ENCODE results near the gene LST1.

LST1 gene

GRCh38 chr6:31586008-31586407, at the start of gene LST1:
TSS of gene LST1 (plus strand) at chr6:31586277. CDS start at chr6:31587300, 1,023 bp downstream.
- DNase-seq (ENCODE audit: low spot score) = peak; percentile 52

DNA sequence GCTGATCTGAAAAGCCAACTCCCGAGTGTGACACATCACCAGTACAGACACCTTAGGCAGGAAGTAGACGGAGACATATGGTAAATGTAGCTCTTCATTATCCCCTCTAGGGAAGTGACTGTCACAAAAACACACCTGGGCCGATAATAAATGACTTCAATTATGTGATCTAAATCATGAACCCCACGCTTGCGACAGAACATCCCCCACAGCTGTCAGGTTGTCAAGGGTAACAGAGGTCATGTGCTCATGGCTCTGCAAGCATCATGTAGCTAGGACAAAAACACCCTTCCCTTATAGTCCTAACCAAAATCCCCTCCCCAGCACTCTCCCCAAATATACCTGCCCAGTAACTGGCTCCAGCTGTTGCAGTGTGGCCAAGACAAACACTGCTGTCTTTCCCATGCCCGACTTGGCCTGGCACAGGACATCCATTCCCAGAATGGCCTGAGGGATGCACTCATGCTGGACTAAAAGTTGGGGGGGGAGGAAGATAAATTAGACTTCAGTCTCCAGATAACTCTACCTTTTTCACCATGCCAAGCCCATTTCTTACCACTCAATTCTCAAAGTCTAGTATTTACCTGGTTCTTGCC, 47.2 kb upstream of the LST1 start:
- DNase-seq (ENCODE audit: low spot score) = no peak

GRCh38 chr6:31540640-31541039, 45.4 kb upstream of the LST1 start:
- DNase-seq (ENCODE audit: low spot score) = no peak

DNA sequence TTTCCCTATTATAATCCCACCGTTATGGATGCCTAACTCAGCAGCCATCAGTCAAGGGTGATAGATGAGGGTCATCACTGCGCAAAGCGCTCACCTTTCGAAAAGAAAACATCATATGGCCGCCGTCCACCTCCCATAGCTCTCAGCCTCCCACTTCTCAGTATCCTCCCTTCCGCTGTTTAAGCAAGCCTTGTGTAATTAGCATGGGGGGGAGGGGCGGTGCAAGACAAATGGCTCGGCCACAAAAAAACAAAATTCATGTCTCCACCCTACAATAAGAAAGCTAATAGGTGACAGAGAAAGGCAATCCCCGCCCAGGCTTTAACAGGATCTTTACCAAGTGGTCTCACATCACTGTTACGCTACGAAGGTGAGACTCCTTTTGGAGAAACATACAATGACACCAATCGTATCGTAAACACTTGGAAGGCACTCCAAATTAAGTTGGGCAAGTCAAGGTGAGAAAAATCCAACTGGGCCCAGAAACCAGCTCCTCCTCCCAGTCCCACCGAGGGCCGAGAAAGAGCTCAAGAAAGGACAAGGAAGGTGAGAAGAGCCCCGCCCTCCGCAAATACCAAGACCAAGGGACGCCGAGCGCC, 44.9 kb upstream of the LST1 start:
- peak; percentile 34 for DNase-seq (ENCODE audit: low spot score)

- peak; percentile 98 for DNase-seq (ENCODE audit: low spot score)
Measured at GRCh38 chr6:31541658-31542521, 44.2 kb upstream of the LST1 start, which contains the start of gene DDX39B. TSS of gene DDX39B (minus strand) at chr6:31542003. CDS start at chr6:31540532, 1,471 bp downstream.

GRCh38 chr6:31543639-31544038, 42.4 kb upstream of the LST1 start:
- DNase-seq (ENCODE audit: low spot score) = no peak

- DNase-seq (ENCODE audit: low spot score) = no peak
Measured at GRCh38 chr6:31544676-31545075, 41.4 kb upstream of the LST1 start.

DNA sequence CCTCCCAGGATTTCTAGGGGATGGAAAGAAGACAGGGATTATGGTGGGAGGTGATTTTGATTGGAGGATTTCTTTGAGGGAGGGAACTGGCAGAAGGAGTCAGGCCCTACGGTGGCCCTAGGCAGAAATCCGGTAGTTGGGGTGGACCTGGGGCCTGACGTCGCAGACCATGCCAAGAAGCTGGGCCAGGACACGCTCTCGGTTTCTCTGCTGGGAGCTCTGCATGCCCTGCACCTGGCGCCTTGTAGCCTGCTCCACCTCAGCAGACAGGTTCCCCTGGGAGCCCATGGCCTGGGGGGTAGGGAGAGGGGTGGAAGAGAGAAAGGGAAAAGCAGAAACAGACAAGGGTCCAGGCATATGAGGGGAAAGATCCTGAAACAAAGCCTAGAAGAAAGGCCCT, 40.8 kb upstream of the LST1 start:
- DNase-seq (ENCODE audit: low spot score) = no peak

- peak; percentile 96 for DNase-seq (ENCODE audit: low spot score)
Measured at GRCh38 chr6:31546339-31546957, 39.6 kb upstream of the LST1 start, which contains the start of gene ATP6V1G2. TSS of gene ATP6V1G2 (minus strand) at chr6:31546608. CDS start at chr6:31546559, 49 bp downstream.

GRCh38 chr6:31546958-31547726, 38.9 kb upstream of the LST1 start, which contains the start of gene NFKBIL1:
TSS of gene NFKBIL1 (plus strand) at chr6:31547608. CDS start at chr6:31547695, 87 bp downstream.
- DNase-seq (ENCODE audit: low spot score) = peak; percentile 99

DNA sequence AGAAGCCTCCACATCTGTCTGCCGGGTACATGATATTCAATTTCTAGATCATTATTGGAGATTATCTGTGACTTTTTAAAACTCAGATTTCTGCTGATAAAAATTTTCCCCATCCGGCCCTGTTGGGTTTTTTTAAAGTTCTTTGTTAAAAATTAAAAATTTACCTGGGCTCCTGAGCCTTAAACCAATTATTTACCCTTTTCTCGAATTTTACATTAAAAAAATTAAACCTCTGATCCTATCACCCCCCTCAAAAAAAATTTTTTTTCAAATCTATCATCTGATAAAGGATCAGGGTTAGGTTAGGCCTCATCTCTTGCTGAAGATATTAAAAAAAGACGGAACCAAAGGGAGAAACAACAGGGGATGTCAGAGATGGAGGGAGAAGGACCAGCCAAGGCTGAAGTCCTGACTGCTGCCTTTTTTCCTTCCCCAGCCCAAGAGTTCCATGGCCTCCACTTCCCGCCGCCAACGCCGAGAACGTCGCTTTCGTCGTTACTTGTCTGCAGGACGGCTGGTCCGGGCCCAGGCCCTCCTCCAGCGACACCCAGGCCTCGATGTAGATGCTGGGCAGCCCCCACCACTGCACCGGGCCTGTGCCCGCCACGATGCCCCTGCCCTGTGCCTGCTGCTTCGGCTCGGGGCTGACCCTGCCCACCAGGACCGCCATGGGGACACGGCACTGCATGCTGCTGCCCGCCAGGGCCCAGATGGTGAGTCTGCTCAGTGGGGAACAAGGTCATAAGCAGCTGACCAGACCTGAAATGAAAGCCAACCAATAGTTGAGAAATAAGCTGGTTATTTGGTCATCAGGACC, 38.1 kb upstream of the LST1 start:
- no peak for DNase-seq (ENCODE audit: low spot score)

DNA sequence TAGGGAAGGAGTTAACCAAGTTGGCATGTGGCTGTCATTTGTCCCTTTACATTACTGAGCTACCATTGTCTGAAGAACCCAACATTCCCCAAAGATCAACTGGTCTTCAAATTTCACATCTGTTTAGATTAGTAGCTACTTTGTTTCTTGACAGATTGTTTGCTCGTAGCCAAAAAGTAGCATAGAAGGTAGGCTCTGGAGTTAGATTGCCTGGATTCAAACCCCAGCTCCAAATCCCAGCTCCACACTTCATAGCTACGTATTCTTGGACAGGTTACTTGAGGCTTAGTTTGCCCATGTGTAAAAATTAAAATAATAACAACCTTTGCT, 37.6 kb upstream of the LST1 start:
- DNase-seq (ENCODE audit: low spot score) = no peak

- peak; percentile 73 for DNase-seq (ENCODE audit: low spot score)
Measured at GRCh38 chr6:31551371-31551770, 34.7 kb upstream of the LST1 start.

GRCh38 chr6:31556307-31556706, 29.8 kb upstream of the LST1 start:
- no peak for DNase-seq (ENCODE audit: low spot score)

GRCh38 chr6:31557443-31558317, 28.4 kb upstream of the LST1 start:
- no peak for DNase-seq (ENCODE audit: low spot score)

DNA sequence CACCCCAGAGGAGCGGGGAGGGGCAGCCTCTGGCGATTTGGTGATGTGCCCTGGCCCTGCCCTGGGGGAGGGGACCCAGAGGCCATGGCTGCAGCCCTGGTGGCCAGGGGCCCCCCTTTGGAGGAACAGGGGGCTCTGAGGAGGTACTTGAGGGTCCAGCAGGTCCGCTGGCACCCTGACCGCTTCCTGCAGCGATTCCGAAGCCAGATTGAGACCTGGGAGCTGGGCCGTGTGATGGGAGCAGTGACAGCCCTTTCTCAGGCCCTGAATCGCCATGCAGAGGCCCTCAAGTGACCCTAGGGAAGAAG, 27.8 kb upstream of the LST1 start:
- DNase-seq (ENCODE audit: low spot score) = no peak

DNA sequence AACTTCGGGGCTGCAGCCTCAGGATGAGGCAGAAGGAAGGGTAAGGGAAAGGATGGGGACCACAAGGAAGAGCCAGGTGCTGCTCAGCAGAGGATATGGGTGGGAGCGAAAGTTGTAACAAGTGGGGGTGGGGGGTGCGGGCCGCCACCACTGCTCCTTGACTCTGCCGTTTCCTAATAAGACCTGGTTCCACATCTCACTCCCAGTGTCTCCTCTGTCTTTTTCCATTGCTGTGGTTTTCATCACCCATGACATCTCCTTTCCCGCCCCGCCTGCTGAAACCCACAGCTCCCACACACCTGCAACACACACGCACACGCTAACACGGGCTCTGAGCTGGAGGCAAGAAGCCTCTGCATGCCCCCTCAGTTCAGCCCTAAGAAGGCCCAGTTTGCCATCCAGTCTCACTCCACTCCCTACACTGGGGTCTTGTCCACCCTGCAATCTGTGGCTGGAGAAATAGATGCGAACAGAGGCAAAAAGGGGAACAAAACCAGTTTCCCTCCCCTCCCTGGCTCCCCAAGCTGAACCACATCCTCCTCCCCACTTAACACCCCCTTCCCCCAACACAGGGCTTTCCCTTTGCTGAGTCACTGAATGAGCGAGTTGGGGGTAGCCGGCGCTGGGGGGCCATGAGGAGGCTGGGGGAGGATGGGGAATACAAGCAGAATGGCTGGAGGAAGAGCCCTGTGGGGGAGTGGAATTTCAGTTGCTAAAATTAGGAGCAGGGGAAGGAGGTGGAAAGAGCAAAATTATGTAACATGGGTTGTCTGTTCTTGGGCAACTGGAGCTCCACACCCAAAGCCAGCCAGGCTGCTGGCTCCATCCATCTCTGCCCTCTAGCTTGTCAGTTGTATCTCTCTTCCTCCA, 27.2 kb upstream of the LST1 start:
- peak; percentile 58 for DNase-seq (ENCODE audit: low spot score)

DNA sequence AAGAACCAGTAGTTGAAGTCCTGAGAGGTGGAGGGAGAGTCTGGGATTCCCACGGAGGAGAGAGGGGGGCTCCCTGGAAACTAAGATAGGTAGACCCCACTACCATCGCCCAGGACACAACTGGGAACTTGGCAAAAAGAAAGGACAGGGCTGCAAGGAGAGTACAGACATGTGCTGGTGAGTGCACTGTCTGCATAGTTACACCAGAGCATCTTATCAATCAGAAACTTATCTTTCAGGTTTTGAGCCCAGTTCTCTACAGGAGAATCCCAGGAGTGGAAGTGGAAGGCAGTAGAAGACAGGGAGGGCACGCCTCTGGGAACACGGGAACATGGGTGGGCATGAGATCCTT, 26.5 kb upstream of the LST1 start:
- no peak for DNase-seq (ENCODE audit: low spot score)

Measured in Ammon's horn (tissue), 1 donor.